Measurements from ENCODE around the gene MRPL36. TPM values are rescaled to one million over a fixed set of nuclear protein-coding genes. Genes with fewer than 3 reads are reported as not detected.

The MRPL36 gene
- total and polyA plus RNA-seq, 2 donors (not counting 1 experiment from before 2014, with no cell fraction given), result 47.9 to 54.8 TPM

DNA sequence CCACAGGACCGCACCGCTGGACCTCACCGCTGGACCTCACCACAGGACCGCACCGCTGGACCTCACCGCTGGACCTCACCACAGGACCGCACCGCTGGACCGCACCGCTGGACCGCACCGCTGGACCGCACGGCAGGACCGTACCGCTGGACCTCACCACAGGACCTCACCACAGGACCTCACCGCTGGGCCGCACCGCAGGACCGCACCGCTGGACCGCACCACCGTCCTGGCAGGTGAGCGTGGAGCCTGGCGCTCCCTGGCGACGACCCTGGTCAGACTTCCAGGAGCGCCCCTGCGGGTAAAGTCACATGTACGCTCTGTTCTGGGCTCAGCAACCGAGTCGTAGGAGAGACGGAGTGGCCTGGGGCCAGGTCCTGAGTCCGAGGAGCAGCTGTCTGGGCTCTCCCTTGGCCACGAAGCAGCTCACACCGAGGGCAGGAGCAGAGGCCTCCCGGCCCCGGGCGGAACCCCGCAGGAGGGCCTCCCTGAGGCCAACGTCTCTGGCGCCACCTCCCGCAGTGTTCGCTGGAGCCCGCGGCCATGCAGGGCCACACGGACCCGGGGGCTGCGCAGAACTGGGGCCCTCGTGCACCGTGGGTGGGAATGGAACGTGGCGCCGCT is 30.5 kb downstream of the MRPL36 start:
- no peak for DNase-seq (ENCODE audit: low read depth in 2 of 2)
- Histone ChIP-seq H3K79me2 (ENCODE audit: control insufficient read depth, insufficient read depth, low read length) (no peaks in the 10 kb centered on the region), H3K27me3 (ENCODE audit: control insufficient read depth, insufficient read depth, low read length) (no peaks in the 10 kb centered on the region), H3K9ac (ENCODE audit: insufficient read depth, low read length) (no peak overlapping the region), H4K20me1 (ENCODE audit: control insufficient read depth, extremely low read depth, insufficient read depth, low read length) (no peaks in the 10 kb centered on the region), H3K4me3 (replicated peaks in 1 of 4; ENCODE audit: control extremely low read depth in 1 of 4, insufficient read depth in 1 of 4, low read depth in 3 of 4, low read length in 4 of 4) (no peak overlapping the region), H3K9me3 (ENCODE audit: control insufficient read depth, insufficient read depth, low read depth, low read length) (no peaks in the 10 kb centered on the region), H2AFZ (ENCODE audit: low read length) (no peak overlapping the region), H3K27ac (ENCODE audit: insufficient read depth, low read length) (no peak overlapping the region), H3K4me2 (ENCODE audit: extremely low read depth, insufficient read depth, low read length) (no peak overlapping the region), H3K36me3 (ENCODE audit: control insufficient read depth, insufficient read depth, low read length) (no peaks in the 10 kb centered on the region), H3K4me1 (ENCODE audit: control insufficient read depth, extremely low read depth, insufficient read depth, low read length) (no peaks in the 10 kb centered on the region)
- TF ChIP-seq, protein P1, sequence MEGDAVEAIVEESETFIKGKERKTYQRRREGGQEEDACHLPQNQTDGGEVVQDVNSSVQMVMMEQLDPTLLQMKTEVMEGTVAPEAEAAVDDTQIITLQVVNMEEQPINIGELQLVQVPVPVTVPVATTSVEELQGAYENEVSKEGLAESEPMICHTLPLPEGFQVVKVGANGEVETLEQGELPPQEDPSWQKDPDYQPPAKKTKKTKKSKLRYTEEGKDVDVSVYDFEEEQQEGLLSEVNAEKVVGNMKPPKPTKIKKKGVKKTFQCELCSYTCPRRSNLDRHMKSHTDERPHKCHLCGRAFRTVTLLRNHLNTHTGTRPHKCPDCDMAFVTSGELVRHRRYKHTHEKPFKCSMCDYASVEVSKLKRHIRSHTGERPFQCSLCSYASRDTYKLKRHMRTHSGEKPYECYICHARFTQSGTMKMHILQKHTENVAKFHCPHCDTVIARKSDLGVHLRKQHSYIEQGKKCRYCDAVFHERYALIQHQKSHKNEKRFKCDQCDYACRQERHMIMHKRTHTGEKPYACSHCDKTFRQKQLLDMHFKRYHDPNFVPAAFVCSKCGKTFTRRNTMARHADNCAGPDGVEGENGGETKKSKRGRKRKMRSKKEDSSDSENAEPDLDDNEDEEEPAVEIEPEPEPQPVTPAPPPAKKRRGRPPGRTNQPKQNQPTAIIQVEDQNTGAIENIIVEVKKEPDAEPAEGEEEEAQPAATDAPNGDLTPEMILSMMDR (conservative IDR thresholded peaks at IDR 0.05 in 1 of 2, IDR thresholded peaks at IDR 0.05 in 1 of 2; ENCODE audit: low read depth in 1 of 2, low read length in 2 of 2), result no peak
- no peak for TF ChIP-seq EZH2 (IDR thresholded peaks at IDR 0.05; ENCODE audit: low read length, missing control alignments)

DNA sequence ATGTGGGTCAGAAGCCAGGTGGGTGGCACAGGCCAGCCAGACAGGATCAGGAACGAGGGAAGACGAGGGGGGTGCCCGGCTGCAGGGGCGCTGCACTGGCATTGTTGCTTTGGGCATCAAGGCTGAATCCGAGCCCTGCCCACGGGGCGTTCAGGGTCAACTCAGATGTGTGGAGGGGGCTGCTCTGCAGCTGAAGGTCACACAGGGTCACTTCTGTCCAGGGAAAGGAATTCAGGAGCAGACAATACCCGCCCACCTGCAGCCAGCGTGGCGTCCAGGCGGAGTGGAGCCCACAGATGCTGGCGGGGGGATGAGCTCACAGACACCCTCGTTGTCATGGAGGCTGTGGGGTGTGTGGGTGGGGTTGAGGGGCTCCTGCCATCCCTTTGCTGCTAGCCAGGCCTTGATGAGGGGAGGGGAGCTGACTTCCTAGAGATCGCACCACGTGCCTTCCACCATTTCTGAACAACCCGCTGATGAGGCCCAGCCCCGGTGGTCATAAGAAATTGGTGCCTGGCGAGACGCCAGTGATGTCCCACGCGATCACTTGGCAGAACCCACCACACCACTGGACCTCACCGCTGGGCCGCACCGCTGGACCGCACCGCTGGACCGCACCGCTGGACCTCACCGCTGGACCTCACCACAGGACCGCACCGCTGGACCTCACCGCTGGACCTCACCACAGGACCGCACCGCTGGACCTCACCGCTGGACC is 31.2 kb downstream of the MRPL36 start:
- DNase-seq (ENCODE audit: low read depth in 2 of 2), result no peak
- Histone ChIP-seq H3K79me2 (ENCODE audit: control insufficient read depth, insufficient read depth, low read length) (no peaks in the 10 kb centered on the region), H3K9ac (ENCODE audit: insufficient read depth, low read length) (no peak overlapping the region), H3K36me3 (ENCODE audit: control insufficient read depth, insufficient read depth, low read length) (no peaks in the 10 kb centered on the region), H2AFZ (ENCODE audit: low read length) (no peak overlapping the region), H3K4me1 (ENCODE audit: control insufficient read depth, extremely low read depth, insufficient read depth, low read length) (no peaks in the 10 kb centered on the region), H3K4me2 (ENCODE audit: extremely low read depth, insufficient read depth, low read length) (no peak overlapping the region), H3K9me3 (ENCODE audit: control insufficient read depth, insufficient read depth, low read depth, low read length) (no peaks in the 10 kb centered on the region), H4K20me1 (ENCODE audit: control insufficient read depth, extremely low read depth, insufficient read depth, low read length) (no peaks in the 10 kb centered on the region), H3K27ac (ENCODE audit: insufficient read depth, low read length) (no peak overlapping the region), H3K27me3 (ENCODE audit: control insufficient read depth, insufficient read depth, low read length) (no peaks in the 10 kb centered on the region), H3K4me3 (replicated peaks in 1 of 4; ENCODE audit: control extremely low read depth in 1 of 4, insufficient read depth in 1 of 4, low read depth in 3 of 4, low read length in 4 of 4) (no peak overlapping the region)
- TF ChIP-seq, protein P1 (conservative IDR thresholded peaks at IDR 0.05 in 1 of 2, IDR thresholded peaks at IDR 0.05 in 1 of 2; ENCODE audit: low read depth in 1 of 2, low read length in 2 of 2), result no peak
- no peak for TF ChIP-seq EZH2 (IDR thresholded peaks at IDR 0.05; ENCODE audit: low read length, missing control alignments)

DNA sequence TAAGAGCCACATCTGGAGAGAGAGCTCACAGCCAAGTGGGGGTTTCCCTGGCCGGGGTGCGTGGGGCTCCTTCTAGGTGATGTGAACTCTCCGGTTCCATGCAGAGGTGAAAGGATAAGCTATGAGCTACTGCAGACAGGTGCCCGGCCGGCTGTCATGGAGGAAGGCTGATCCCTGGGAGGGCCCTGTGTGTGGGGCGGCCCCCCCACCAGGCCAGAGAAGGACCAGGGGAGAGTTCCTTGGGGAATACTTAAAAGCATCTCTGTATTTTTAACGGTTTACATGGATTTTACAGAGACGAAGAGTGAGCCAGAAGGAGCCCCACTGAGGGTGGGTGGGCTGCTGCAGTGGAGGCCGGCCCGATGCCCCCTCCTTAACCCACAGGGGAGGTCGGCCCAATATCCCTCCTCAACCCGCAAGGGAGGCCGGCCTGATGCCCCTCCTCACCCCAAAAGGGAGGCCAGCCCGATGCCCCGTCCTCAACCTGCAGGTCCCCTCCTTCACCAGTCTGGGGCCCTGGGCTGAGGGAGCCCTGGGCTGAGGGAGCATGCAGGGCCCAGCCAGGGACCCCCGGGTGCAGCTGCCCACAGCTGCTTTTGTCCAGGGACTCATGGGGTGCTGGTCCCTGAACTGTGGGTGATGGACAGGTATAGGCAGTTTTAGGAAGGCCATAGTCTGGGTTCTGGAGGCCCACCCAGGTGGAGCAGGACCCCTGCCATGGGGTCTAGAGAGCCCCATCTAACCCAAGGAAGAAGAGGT is 31.9 kb downstream of the MRPL36 start:
- Histone ChIP-seq H3K4me2 (ENCODE audit: extremely low read depth, insufficient read depth, low read length) (no peak overlapping the region), H3K9me3 (ENCODE audit: control insufficient read depth, insufficient read depth, low read depth, low read length) (no peaks in the 10 kb centered on the region), H3K27ac (ENCODE audit: insufficient read depth, low read length) (no peak overlapping the region), H3K27me3 (ENCODE audit: control insufficient read depth, insufficient read depth, low read length) (no peaks in the 10 kb centered on the region), H3K36me3 (ENCODE audit: control insufficient read depth, insufficient read depth, low read length) (no peaks in the 10 kb centered on the region), H2AFZ (ENCODE audit: low read length) (no peak overlapping the region), H3K9ac (ENCODE audit: insufficient read depth, low read length) (no peak overlapping the region), H3K4me3 (replicated peaks in 1 of 4; ENCODE audit: control extremely low read depth in 1 of 4, insufficient read depth in 1 of 4, low read depth in 3 of 4, low read length in 4 of 4) (no peak overlapping the region), H3K4me1 (ENCODE audit: control insufficient read depth, extremely low read depth, insufficient read depth, low read length) (no peaks in the 10 kb centered on the region), H4K20me1 (ENCODE audit: control insufficient read depth, extremely low read depth, insufficient read depth, low read length) (no peaks in the 10 kb centered on the region), H3K79me2 (ENCODE audit: control insufficient read depth, insufficient read depth, low read length) (no peaks in the 10 kb centered on the region)
- DNase-seq (ENCODE audit: low read depth in 2 of 2), result no peak
- TF ChIP-seq, protein P1 (conservative IDR thresholded peaks at IDR 0.05 in 1 of 2, IDR thresholded peaks at IDR 0.05 in 1 of 2; ENCODE audit: low read depth in 1 of 2, low read length in 2 of 2), result no peak
- TF ChIP-seq EZH2 (IDR thresholded peaks at IDR 0.05; ENCODE audit: low read length, missing control alignments), result no peak
